KMS-11 (cell line): ENCODE measurements around the gene SNTN.

Source experiments
- H2AFZ ChIP-seq: fragments of 200-600 bp; sonication (generic); 2 replicates; pipeline ENCODE4 v1.6.1; 2016; ENCODE audit warnings: antibody characterized with exemption, mixed run types, low read depth
- H3K27ac ChIP-seq: fragments of 200-600 bp; sonication (generic); 2 replicates; pipeline ENCODE4 v1.6.1; 2016; ENCODE audit warnings: mild to moderate bottlenecking, mixed run types
- H3K27me3 ChIP-seq: fragments of 200-600 bp; sonication (generic); 2 replicates; pipeline ENCODE4 v1.6.1; 2017; ENCODE audit warnings: mild to moderate bottlenecking, low read depth, mixed run types, moderate library complexity; ENCODE audit not compliant: insufficient read depth
- H3K36me3 ChIP-seq: fragments of 200-600 bp; sonication (generic); 2 replicates; pipeline ENCODE4 v1.6.1; 2017; ENCODE audit warnings: mild to moderate bottlenecking, mixed run types; ENCODE audit not compliant: insufficient read depth
- H3K4me1 ChIP-seq: fragments of 200-600 bp; sonication (generic); 2 replicates; pipeline ENCODE4 v1.6.1; 2016; ENCODE audit warnings: mild to moderate bottlenecking, low read depth, mixed run types; ENCODE audit not compliant: poor library complexity, severe bottlenecking
- H3K4me2 ChIP-seq: fragments of 200-600 bp; sonication (generic); 2 replicates; pipeline ENCODE4 v1.7.0; 2016; ENCODE audit warnings: mild to moderate bottlenecking, mixed run types
- H3K4me3 ChIP-seq: fragments of 200-600 bp; sonication (generic); IDR thresholded peaks from 2 replicates; pipeline ENCODE4 v1.6.1; 2017; ENCODE audit warnings: low read depth, low read length, mixed read lengths; ENCODE audit not compliant: insufficient read depth
- H3K79me2 ChIP-seq: fragments of 200-600 bp; sonication (generic); 2 replicates; pipeline ENCODE4 v1.6.1; 2016; ENCODE audit warnings: low read depth, mixed run types; ENCODE audit not compliant: insufficient read depth
- H3K9ac ChIP-seq: fragments of 200-600 bp; sonication (generic); 2 replicates; pipeline ENCODE4 v1.6.1; 2016; ENCODE audit warnings: mild to moderate bottlenecking, mixed run types
- H4K20me1 ChIP-seq: fragments of 200-600 bp; sonication (generic); 2 replicates; pipeline ENCODE4 v1.6.1; 2016; ENCODE audit warnings: mild to moderate bottlenecking, mixed run types; ENCODE audit not compliant: insufficient read depth
- CTCF ChIP-seq: fragments of 200-600 bp; sonication (generic); conservative IDR thresholded peaks from 2 replicates; pipeline ENCODE4 v1.6.1; 2017; ENCODE audit warnings: low read depth, mild to moderate bottlenecking, antibody characterized with exemption, low read length, moderate library complexity, mixed read lengths

The SNTN gene

GRCh38 chr3:63611382-63611781 is 41.1 kb upstream of the SNTN start:
- no peak for TF ChIP-seq CTCF
- H3K79me2 ChIP-seq = no peaks in the 10 kb centered on the region
- no peak overlapping the region for H3K27ac ChIP-seq
- no peaks in the 10 kb centered on the region for H4K20me1 ChIP-seq
- no peaks in the 10 kb centered on the region for H3K36me3 ChIP-seq
- H3K4me3 ChIP-seq = no peak overlapping the region
- H3K4me2 ChIP-seq = no peak overlapping the region
- H3K27me3 ChIP-seq = no peaks in the 10 kb centered on the region
- H3K9ac ChIP-seq = no peak overlapping the region
- H3K4me1 ChIP-seq = no peaks in the 10 kb centered on the region
- H2AFZ ChIP-seq = no peak overlapping the region

- Histone ChIP-seq H3K9ac (no peak overlapping the region), H3K27me3 (no peaks in the 10 kb centered on the region), H3K4me3 (no peak overlapping the region), H3K79me2 (no peaks in the 10 kb centered on the region), H2AFZ (no peak overlapping the region), H3K4me1 (no peaks in the 10 kb centered on the region), H3K4me2 (no peak overlapping the region), H3K36me3 (no peaks in the 10 kb centered on the region), H4K20me1 (no peaks in the 10 kb centered on the region), H3K27ac (no peak overlapping the region)
- TF ChIP-seq CTCF = no peak
These were observed 38.9 kb upstream of the SNTN start for GRCh38 chr3:63613561-63613960.

GRCh38 chr3:63617391-63617790 is 35.1 kb upstream of the SNTN start:
- TF ChIP-seq CTCF = no peak
- no peak overlapping the region for H3K4me2 ChIP-seq
- H3K4me3 ChIP-seq = no peak overlapping the region
- H3K27me3 ChIP-seq = no peaks in the 10 kb centered on the region
- no peak overlapping the region for H3K27ac ChIP-seq
- H3K9ac ChIP-seq = no peak overlapping the region
- no peaks in the 10 kb centered on the region for H4K20me1 ChIP-seq
- H3K36me3 ChIP-seq = no peaks in the 10 kb centered on the region
- no peaks in the 10 kb centered on the region for H3K79me2 ChIP-seq
- no peaks in the 10 kb centered on the region for H3K4me1 ChIP-seq
- no peak overlapping the region for H2AFZ ChIP-seq

GRCh38 chr3:63624941-63625560 is 27.4 kb upstream of the SNTN start:
- Histone ChIP-seq H3K4me1 (no peaks in the 10 kb centered on the region), H3K27me3 (no peaks in the 10 kb centered on the region), H3K4me2 (no peak overlapping the region), H2AFZ (no peak overlapping the region), H3K36me3 (no peaks in the 10 kb centered on the region), H3K79me2 (no peaks in the 10 kb centered on the region), H3K9ac (no peak overlapping the region), H4K20me1 (no peaks in the 10 kb centered on the region), H3K27ac (no peak overlapping the region), H3K4me3 (no peak overlapping the region)
- TF ChIP-seq CTCF = no peak
